RPMI7951 (cell line): ENCODE results near the gene GMEB2. TPM values are rescaled to one million over a fixed set of nuclear protein-coding genes. Genes with fewer than 3 reads are reported as not detected.
"Not testable (repeated sequence)": the region's sequence is repeated elsewhere in the genome, so short reads cannot be mapped to it uniquely, and the experiment has no call there.

ENCODE experiments used
- DNase-seq: peaks from one replicate; pipeline ENCODE4 v3.0.0-alpha.2; 2012; ENCODE audit warnings: low read depth
- total RNA-seq: library from RNA; depleted of rRNA; stranded (reverse); fragments of >200 nt; shearing (Covaris generic); gene quantifications from 2 replicates; pipeline ENCODE4 v1.2.3, GENCODE V29; 2014

Gene GMEB2
- total RNA-seq, 1 experiment from 2014 or later = 7.6 TPM

DNA sequence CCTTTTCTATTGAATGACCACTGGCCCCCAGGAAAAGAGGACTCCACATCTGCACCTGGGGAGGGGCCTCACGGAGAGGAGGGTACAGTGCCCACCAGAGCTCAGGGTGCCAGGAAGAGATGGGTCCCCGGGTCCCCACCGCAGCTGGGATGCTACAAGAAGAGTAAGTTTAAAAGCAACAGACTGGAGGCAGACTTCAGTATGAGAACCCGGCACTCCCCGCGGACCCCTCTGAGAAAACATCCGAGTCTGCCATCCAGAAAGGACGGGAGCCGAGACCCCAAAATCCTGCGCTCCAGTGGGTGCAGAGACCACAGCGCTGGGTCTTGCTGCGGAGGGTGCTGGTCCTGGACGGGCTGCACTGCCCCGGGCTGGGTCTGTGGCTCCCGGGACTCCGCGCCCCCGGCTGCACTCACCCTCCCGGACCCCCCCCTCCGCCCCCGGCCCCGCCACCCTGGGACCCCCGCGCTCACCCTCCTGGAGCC lies 53.2 kb downstream of the GMEB2 start:
- no peak for DNase-seq

DNA sequence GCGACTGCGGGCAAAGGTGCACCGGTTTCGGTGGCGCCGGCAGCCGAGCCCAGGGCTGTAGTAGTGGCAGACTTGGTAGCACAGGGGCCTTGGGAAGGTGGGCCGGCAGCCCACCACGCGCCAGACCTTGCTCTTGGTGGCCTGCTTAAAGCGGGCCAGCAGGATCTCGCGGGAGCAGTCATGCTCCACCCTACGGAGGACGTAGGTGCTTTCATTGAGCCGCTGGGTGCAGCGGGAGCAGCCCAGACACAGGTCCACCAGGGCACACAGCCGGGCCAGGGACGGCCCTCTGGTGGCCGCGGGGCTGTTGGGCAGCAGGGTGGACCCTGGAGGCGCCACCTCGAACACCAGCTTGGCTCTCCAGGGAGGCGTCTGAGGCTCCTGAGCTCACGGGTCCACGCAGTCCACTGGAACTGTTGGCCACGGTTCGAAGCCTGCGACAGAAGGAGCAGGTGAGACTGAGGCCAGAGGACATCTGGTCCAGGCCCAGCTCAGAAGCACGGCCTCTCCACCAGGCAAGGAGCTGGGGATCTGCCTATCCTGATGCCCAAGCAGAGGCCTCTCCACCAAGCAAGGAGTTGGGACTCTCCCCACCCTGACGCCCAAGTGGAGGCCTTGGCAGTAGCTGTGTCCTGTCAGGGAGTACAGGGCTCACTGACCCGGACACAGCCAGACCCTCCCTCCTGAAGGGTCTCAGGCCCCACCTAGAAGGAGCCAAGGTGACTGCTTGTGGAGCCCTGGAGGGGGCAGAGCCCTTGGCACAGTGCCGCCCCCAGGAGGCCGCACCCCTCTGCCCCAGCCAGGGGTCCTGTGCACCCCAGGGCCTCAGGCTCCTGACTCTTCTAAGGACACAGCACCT lies 53.9 kb downstream of the GMEB2 start:
- no peak for DNase-seq

DNA sequence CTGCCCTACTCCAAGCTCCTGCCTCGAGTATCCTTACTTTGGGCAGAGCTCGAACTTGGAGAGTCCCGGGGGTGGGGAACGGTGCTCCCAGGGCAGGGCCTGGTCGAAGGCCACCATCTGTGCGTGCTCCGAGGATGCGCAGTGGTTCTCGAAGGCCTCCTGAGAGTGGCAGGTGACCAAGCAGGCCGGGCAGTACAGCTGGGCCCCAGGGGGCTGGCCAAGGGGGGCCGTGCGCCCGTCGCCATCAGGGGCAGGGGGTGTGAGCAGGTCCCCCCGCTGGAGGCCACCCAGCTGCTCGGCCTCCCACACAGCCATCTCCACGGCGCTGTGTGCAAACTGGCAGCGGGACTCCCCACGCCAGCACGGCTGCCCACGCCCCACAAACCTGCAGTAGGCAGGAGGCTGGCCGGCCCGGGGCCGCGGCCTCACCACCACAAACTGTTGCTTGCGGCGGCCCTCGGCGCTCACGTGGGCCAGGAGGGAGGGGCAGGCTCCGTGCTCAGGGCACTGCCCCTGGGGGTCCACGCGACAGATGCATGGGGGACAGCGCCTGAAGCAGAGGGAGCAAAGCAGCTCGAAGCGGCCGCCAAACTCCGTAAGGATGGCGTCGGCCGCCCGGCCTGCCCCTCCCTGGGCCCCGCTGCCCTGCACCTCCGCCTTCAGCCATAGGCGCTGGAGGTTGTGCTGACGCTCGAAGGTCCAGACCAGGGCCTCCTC lies 54.7 kb downstream of the GMEB2 start:
- no peak for DNase-seq

DNA sequence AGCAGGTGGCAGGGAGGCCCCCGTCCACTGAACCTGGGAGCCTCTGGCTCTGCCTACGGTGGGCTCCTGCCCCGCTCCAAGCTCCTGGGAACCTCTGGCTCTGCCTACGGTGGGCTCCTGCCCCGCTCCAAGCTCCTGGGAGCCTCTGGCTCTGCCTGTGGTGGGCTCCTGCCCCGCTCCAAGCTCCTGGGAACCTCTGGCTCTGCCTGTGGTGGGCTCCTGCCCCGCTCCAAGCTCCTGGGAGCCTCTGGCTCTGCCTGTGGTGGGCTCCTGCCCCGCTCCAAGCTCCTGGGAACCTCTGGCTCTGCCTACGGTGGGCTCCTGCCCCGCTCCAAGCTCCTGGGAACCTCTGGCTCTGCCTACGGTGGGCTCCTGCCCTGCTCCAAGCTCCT lies 55.8 kb downstream of the GMEB2 start:
- DNase-seq = not testable (repeated sequence)

DNA sequence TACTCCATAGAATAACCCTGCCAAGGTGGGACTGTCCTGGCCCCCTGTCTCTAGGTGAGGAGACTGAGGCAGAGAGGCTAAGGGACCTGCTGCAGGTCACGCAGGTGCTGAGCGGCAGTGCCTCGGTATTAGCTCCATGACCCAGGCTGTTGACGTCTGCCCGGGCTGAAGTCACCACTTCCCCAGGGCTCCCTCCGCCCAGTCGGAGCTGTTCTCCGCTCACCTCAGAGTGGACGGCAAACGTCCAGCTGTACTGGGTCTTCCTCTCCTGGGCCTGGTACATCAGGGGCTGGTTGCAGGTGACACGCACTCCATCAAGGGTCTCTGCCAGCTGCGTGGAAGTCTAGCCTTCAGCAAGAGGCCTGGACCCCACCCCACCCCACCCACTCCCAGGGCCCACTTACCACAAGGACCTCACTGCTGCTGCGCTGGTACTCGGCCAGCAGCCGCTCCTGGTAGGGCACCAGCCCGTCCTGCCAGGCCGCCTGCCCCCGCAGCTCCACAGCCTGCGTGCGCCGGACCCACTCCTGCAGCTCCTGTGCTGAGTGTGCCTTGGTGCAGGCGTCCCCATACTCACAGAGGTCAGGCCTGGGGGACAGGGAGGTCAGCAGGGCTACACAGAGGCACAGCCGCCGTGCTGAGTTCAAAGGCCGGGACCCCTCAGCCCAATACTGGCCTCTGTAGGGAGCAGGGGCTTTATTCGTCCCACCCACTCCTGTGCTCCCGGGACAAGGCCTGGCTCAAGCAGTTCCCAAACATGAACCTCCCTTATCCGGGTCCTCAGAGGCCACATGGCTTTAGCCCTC lies 56.4 kb downstream of the GMEB2 start:
- DNase-seq = no peak

DNA sequence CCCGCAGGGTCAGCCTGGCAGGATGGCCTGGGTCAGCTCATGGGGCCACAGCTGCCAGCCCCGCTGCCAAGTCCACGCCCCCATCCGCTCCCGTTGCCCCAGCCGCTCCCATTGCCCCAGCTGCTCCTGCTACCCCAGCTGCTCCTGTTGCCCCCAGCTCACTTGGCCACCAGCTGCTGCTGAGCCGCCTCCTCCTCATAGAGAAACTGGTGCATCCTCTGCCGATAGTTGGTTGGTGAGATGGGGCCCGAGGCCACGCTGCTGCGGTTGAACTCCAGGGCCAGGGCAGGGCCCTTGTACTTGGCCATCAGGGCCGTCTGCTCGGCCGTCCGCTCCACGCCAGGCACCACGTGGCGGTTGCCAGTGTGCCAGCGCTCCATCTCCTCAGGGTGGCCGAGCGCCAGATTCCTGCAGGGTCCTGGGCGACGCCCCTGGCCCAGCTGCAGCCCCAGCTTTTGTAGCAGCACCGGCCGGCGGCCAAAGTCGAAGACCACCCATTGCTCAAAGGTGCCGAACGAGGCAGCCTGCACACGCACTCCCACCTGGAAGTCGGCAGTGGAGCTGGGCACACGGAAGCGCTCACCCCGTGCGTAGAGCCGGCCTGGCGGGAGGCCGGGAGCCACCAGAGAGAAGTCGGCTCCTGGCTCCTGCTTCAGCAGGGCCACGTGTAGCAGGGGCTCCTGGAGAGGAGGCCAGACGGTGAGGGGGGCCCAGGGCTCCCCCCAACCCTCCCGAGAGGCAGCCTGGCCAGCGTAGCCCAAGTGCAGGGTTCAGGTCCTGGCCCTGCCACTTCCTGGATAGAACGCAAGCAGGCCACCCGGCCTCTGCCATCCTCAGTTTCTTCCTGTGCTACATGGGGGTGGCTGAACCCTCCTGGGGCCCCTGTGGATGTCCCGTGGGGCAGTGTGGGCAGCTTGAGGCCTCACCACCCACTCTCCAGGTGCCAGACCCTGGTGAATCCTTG lies 57.6 kb downstream of the GMEB2 start:
- no peak for DNase-seq

DNA sequence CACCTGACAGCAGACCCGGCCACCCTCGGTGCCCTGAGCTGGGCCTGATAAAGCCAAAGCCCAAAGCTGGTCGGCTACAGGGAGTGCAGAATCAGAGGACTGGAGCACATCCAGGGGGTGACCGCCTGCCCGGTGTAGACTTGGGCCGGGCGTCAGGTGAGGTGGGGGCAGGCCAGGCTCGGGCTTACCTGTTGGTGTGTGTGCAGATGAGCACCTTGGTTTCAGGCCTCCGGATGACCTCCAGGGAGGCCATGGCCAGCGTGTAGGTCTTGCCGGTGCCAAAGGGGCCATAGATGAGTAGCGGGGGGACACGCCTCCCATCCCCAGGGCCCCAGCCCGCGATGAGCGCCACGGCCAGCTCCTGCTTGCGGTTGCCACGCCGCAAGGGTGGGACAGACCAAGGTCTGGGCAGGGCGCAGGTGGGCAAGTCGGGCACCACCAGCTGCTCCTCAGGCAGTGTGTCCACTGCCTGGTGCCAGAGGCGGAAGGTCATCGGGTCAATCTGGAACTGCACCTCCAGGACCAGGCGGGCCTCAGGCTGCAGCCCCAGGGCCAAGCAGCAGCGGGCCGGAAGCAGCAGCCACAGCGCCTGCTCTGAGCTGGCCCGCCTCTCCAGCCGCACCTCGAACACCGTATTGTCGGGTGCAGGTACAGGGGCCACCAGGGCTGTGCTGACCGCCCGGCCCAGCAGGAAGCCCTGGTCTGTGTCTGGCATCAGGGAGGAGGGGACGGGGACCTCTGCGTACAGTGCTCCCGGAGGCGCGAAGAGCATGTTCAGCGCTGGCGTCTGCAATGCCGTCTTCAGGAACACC lies 58.5 kb downstream of the GMEB2 start:
- DNase-seq = no peak

DNA sequence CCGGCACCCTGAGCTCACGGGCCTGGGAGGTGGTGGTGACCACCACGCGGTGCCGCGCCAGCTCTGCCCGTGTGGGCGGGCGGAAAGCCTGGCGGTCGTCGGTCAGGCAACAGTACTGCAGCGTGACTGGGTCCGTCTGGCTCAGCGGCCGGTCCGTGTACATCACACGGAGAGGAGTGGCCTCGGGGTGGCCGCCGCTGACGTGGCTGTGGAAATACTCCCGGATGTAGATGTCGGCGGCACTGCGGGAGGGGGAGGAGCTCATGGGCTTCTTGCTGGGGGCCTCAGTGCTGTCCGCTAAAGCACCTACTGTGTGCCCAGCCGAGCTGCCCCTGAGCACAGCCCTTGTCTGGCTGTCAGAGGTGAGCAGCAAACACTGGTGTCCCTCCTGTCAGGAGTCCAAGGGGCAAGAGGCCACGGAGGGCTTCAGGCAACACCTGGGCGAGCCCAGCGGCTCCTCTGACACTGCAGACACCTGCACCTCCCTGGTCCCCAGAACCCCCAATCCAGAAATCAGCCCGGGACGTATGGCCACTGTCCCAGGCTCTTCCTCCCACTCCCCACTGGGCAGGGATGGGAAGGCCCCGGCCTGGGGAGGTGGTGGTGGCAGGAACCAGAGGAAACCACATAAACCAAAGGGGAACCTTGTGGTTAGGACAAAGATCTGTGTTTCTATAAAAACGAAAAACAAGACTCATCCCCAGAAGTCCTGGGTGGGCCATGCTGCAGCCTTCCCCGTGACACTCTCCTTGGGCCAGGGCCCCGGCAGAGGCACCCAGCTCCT lies 59.3 kb downstream of the GMEB2 start:
- peak; percentile 54 for DNase-seq

DNA sequence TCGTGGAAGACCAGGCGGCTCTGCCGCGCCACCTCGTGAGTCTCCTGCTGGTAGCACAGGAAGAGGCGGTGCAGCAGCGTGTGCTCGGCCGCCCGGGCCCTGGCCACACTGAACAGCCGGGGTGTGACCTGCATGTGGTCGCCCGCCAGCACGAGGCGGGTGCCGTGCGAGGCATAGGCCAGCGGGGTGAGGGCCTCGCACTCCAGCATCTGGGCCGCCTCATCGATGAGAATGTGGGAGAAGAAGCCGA lies 59.8 kb downstream of the GMEB2 start:
- DNase-seq = no peak

DNA sequence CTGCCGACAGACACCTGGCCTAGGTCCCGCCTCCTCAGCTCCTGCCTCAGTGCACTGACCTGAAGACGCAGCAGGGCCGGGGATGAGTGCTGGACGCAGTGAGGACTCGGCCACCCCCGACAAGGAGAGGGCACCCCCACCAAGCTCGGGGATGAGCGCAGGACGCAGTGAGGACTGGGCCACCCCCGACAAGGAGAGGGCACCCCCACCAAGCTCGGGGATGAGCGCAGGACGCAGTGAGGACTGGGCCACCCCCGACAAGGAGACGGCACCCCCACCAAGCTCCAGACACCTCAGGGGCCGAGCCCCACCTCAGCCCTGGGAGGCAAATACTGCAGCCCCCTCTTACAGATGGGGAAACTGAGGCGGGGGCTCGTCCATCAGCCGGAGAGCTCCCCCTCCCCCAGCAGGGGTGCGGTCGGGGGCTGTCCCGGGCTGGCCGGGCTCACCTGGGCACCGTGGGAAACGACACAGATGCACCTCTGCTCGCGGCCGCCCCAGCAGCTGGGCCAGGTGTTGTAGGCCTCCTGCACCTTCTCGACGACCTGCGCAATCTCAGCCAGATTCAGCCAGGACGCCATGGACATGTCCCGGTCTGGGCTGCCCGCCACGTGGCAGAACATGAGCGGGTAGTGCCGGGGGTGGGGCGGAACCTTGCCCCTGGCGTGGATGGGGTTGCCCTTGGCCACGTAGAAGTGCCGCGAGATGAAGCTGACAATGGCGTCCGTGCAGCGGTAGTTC lies 60.3 kb downstream of the GMEB2 start:
- no peak for DNase-seq

DNA sequence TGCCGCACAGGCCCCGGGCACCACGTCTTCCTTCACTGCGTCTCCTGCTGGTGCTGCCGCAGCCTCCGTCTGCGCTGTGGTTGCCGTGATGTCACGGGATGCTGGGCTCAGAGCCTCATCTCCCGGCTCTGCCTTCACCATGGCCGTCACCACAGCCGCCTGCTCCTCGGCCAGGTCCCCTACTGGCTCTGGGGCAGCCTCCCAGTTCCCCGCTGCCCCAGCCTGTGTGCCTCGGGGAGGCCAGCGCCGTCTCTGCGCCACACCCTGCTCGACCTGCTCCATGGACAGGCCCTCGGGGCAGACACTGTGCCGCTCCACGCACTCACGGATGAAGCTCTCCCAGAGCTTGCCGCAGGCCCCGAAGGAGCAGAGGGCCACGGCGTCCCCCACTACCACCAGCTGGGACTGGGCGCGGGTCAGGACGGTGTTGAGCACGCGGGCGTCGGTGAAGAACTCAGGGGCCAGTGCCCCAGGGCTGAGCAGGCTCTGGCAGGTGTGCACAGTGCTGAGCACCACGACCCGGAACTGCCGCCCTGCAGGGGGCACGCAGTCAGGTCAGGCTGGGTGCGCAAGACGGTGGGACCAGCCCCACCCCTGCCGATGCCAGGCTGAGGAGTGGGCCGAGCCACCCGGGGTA lies 61.1 kb downstream of the GMEB2 start:
- no peak for DNase-seq

DNA sequence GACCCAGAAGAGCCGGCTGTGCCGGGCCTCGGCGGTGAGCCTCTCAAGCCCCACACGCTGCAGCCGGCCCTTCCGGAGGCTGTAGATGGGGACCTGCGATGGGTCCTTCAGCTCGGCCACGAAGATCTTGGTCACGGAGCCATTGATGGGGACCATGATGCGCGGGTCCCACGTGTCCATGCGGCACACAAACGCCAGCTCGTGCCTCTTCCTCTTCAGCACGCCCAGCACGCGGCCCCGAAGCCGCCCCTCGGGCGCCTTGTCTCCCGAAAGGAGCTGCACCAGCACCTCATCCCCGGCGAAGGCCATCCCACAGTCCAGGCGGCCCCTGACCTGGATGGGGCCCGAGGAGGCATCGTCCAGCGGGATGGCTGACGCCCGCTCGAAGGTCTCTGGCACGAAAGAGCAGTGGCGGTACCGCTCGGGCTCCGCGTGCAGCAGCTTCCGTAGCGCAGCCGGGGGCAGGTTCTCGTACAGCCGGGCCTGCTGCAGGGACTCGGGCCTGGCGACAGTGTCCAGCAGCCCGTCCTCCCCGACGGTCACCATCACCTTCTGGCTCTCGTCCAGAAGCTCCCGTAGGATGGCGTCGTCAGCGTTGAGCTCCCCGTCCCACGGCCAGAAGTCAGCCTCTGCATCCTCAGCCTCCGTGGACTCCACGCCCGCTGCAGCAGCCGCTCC lies 61.7 kb downstream of the GMEB2 start:
- DNase-seq = no peak

DNA sequence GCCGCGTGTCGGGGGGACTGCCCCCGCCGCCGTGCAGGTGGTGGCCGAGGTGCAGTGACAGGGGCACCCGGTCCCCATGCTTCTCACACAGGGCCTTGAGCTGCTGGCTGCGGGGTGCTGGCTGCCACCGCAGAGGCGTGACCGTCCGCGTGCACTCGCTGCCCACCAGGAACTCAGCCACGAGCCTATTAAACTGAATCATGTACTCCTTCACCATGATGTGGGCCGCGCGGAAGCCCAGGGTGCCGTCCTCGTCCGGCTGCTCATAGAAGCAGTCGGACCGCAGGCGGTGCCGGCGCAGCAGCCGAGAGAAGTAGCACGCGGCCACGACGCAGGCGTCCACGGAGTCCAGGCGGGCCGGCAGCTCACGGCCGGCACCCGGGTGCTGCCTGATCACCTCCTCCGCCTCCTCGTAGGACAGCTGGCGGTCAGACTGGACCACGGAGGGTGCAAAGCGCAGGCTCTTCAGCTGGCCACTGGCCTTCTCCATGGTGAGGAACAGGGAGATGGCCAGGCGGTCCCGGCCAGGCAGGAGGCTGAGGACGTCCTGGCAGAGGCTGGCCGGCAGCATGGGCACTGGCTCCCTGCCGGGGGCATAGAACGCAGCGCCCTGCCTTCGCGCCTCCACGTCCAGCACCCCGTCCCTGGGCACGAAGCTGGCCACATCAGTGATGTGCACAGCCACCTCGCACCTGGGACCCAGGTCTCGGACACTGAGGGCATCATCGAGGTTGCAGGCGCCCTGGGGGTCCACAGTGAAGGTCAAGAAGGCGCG lies 62.7 kb downstream of the GMEB2 start:
- DNase-seq = no peak

DNA sequence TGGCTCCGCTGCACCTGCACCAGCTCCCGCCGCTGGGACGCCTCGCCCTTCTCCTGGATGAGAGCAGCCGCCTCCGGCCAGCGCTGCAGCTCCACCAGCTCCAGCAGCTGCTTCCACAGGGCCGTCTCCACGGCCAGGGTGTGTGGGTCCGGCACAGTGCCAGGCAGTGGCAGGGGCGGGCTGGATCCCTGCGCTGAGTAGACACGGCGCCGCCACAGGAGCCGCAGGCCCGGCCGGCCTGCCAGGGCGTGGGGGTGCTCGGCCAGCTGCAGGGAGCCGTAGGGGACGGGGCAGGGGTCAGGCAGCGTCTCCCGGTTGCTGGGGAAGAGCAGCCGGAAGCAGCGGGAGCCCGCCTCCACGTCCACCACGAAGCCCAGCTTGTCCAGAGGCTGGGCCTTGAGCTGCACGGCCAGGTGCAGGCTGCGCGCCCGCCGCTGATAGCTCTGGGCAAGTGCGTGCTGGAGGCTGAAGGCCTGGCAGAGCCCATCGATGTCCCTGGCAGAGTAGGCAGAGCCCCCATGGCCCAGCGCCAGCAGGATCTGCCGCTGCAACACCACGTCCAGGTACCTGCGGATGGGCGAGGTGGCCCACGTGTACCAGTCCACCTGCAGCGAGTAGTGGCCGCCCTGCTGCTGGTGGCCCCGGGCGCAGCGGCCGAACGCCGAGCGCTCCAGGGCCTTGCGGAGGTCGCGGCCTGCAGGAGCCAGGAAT lies 63.5 kb downstream of the GMEB2 start:
- DNase-seq = no peak

DNA sequence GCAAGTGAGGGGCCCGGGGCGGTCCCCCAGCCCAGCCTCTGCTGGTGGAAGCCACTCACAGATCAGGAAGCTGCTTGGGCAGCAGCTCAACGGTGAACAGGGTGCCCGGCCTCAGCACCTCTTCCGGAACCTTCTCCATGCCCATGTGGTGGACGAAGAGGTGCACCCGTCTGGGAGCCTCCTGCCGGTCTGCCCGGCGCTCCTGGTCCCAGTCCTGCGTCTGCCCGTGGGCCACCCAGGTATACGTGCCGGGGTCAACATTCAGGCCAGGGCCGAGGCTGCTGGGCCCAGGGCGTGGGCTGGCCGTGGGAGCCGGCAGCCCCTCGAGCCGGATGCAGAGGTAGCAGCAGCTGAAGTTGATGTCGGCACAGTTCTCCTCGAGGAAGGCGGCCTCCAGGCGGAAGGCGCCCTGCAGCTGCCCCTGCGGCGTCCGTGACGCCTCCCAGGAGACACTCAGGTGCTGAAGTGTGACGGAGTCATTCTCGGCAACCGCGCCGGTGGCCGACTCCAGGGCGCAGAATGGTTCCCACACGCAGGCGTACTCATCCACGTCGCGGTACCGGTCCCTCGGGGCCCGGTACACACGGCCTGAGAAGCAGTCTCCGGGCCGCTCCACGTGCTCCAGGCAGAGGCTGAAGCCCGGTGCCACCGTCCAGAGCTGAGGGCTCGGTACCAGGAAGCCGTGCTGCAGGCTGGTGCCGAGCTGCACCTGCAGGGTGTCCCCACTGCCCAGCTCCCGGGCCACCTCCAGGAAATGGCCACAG lies 64.3 kb downstream of the GMEB2 start:
- DNase-seq = no peak
